CD4-positive, alpha-beta T cell (primary cell): ENCODE results near the gene FAM193B. TPM values are rescaled to one million over a fixed set of nuclear protein-coding genes. Genes with fewer than 3 reads are reported as not detected.

Source experiments
- ATAC-seq: fragments of 200-7000 bp; cut with Tn5 transposase; one replicate; pipeline ENCODE4 v1.10.0; 2022; ENCODE audit warnings: mild to moderate bottlenecking; ENCODE audit not compliant: poor library complexity
- CTCF ChIA-PET: fragments of 350-600 bp; sonication (Branson Sonifier 250); formaldehyde crosslinking; loops from one replicate; lab custom pipeline; 2021; ENCODE audit warnings: antibody characterized with exemption, inconsistent platforms; lab: Charles Lee
- POLR2A ChIA-PET: fragments of 350-600 bp; sonication (Branson Sonifier 250); formaldehyde crosslinking; loops from one replicate; lab custom pipeline; 2021; ENCODE audit warnings: antibody characterized with exemption, inconsistent platforms; lab: Charles Lee
- DNase-seq, 14 experiments: peaks; one replicate each; pipeline ENCODE4 v3.0.0-alpha.2; 2013 to 2020; ENCODE audit warnings: mixed read lengths in 2 of 14
- H3K27ac ChIP-seq, 2 donors: one replicate each; pipeline versions ENCODE4 v1.5.1 to v1.7.0; 2013; ENCODE audit warnings: low read length in 2 of 2, low read depth in 1 of 2, mild to moderate bottlenecking in 1 of 2
- H3K27me3 ChIP-seq, 2 experiments: 1 replicate in 1 of 2; 2 replicates in 1 of 2; pipeline versions ENCODE4 v1.6.1 to v1.7.0; 2013; ENCODE audit warnings: low read length in 2 of 2, control low read depth in 1 of 2, mild to moderate bottlenecking in 1 of 2, moderate library complexity in 1 of 2; ENCODE audit not compliant: insufficient read depth in 2 of 2, control insufficient read depth in 1 of 2
- H3K36me3 ChIP-seq: one replicate; pipeline ENCODE4 v1.6.1; 2013; ENCODE audit warnings: low read length, control low read depth; ENCODE audit not compliant: insufficient read depth
- H3K4me1 ChIP-seq: one replicate; pipeline ENCODE4 v1.6.1; 2013; ENCODE audit warnings: low read length, control low read depth; ENCODE audit not compliant: insufficient read depth
- H3K4me3 ChIP-seq: one replicate; pipeline ENCODE4 v1.5.1; 2013; ENCODE audit warnings: mild to moderate bottlenecking, low read length, moderate library complexity
- H3K9me3 ChIP-seq, 2 experiments: 1 replicate in 1 of 2; 2 replicates in 1 of 2; pipeline versions ENCODE4 v1.6.1 to v1.7.0; 2013; ENCODE audit warnings: low read length in 2 of 2, mild to moderate bottlenecking in 2 of 2, control low read depth in 1 of 2, moderate library complexity in 1 of 2; ENCODE audit not compliant: control insufficient read depth in 1 of 2, insufficient read depth in 1 of 2
- H3K27ac Mint-ChIP-seq: one replicate; pipeline ENCODE4 v1.8.0; 2020; ENCODE audit warnings: mixed read lengths
- H3K27me3 Mint-ChIP-seq: one replicate; pipeline ENCODE4 v1.8.0; 2021; ENCODE audit warnings: mixed read lengths
- H3K36me3 Mint-ChIP-seq: one replicate; pipeline ENCODE4 v1.8.0; 2021; ENCODE audit warnings: low read depth, mixed read lengths
- H3K4me1 Mint-ChIP-seq: one replicate; pipeline ENCODE4 v1.8.0; 2021; ENCODE audit warnings: low read depth, mixed read lengths
- H3K4me3 Mint-ChIP-seq: one replicate; pipeline ENCODE4 v1.8.0; 2020; ENCODE audit warnings: mild to moderate bottlenecking, mixed read lengths
- H3K9me3 Mint-ChIP-seq: one replicate; pipeline ENCODE4 v1.8.0; 2020; ENCODE audit warnings: mixed read lengths
- CTCF ChIP-seq: fragments of 200-600 bp; IDR thresholded peaks from one replicate; pipeline ENCODE4 v1.8.0; 2022; ENCODE audit warnings: antibody characterized with exemption, mild to moderate bottlenecking
- intact Hi-C, 2 experiments: fragments of 100-400 bp; cut with DNase I in 1 of 2; cut with micrococcal nuclease in 1 of 2; formaldehyde crosslinking; loops; one replicate each; pipeline versions ENCODE4 v1.15.1 to v1.9.0; 2023 to 2025; cut with DNase I, micrococcal nuclease
- total RNA-seq, 174 experiments: library from RNA in 2 of 174; stranded (reverse) in 2 of 174; gene quantifications; one replicate each; pipeline ENCODE4 v1.2.3 and lab custom pipeline; 2021 to 2026

The FAM193B gene
- total RNA-seq, 2 experiments from 2014 or later: 150 to 155 TPM

- CTCF ChIA-PET: interaction anchor here (1.4 to 1.5 kb wide), 2 partner anchors 8 to 89 kb away, joined by 5 to 6 read pairs; no protein-coding TSS in a partner anchor
- no peak overlapping the region for H3K27ac Mint-ChIP-seq
- POLR2A ChIA-PET: no interaction called here
- H3K27me3 Mint-ChIP-seq: no peaks in the 10 kb centered on the region
- DNase-seq (no peak), ATAC-seq (no peak)
- H3K4me3 Mint-ChIP-seq: peak overlapping the region; percentile 4
- Histone ChIP-seq H3K27ac (no peak overlapping the region), H3K27me3 (no peaks in the 10 kb centered on the region), H3K4me3 (no peak overlapping the region), H3K9me3 (no peaks in the 10 kb centered on the region), H3K36me3 (peaks cover 4% of the 10 kb centered on the region), H3K4me1 (peaks cover 35% of the 10 kb centered on the region)
- no peaks in the 10 kb centered on the region for H3K9me3 Mint-ChIP-seq
- intact Hi-C loops: no loop called here
- peaks cover 5% of the 10 kb centered on the region for H3K36me3 Mint-ChIP-seq
- no peak for TF ChIP-seq CTCF
- H3K4me1 Mint-ChIP-seq: peaks cover 10% of the 10 kb centered on the region
These were observed 61.5 kb downstream of the FAM193B start for GRCh38 chr5:177492841-177493240.

DNA sequence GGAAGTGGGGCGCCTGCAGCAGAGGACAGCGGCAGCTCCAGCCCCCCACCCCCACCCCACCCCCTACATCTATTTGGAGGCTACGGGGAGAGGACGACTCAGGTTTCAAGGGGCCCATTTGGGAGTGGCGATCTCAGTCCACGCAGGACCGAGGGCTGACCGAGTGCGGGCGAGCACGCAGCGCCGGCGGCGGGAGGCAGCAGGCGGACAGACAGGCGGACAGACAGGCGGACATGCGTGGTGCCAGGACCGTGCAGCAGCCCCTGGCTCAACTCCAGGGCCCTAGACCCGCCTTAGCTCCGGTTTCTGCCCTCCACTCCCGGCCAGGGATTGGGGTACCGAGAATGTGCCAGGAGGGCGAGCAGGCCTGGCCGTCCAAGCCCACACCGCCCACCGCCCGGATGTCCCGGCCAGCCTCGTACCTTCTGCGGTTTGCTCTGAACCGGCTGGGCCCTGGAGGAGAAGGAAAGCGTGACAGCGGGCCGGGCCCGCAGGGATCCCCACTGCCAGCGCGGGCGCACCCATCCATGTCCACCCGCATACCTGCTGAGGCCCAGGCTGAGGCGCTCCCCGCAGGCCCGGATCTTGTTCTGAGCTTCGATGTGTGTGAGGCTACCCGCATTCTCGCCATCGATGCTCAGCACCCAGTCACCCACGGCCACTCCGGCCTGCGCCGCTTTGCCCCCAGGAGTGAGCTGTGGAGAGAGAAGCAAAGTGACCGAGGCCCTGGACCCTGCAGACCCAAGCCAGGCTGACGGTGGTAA lies 62.2 kb downstream of the FAM193B start:
- CTCF ChIA-PET: interaction anchor here (1.4 to 1.5 kb wide), 2 partner anchors 9 to 88 kb away, joined by 5 to 6 read pairs; no protein-coding TSS in a partner anchor
- Histone ChIP-seq H3K36me3 (peaks cover 8% of the 10 kb centered on the region), H3K27ac (no peak overlapping the region), H3K4me1 (peaks cover 30% of the 10 kb centered on the region), H3K27me3 (no peaks in the 10 kb centered on the region), H3K4me3 (no peak overlapping the region), H3K9me3 (no peaks in the 10 kb centered on the region)
- Mint-ChIP-seq H3K27me3 (no peaks in the 10 kb centered on the region), H3K4me3 (no peak overlapping the region), H3K36me3 (peaks cover 5% of the 10 kb centered on the region), H3K4me1 (peaks cover 6% of the 10 kb centered on the region), H3K9me3 (no peaks in the 10 kb centered on the region), H3K27ac (no peak overlapping the region)
- ATAC-seq (no peak), DNase-seq (no peak)
- POLR2A ChIA-PET: no interaction called here
- intact Hi-C loops: no loop called here
- no peak for TF ChIP-seq CTCF

- ATAC-seq (peak; percentile 60), DNase-seq (peak in 3 of 14 experiments; percentile 23 to 62 (median 52))
- H3K27me3 ChIP-seq: no peaks in the 10 kb centered on the region
- POLR2A ChIA-PET: no interaction called here
- H3K27ac ChIP-seq: no peak overlapping the region
- no peak for TF ChIP-seq CTCF
- CTCF ChIA-PET: interaction anchor here (1.5 kb wide), 1 partner anchor 10 kb away, joined by 6 read pairs; no protein-coding TSS in a partner anchor
- H3K27ac Mint-ChIP-seq: no peak overlapping the region
- H3K4me3 ChIP-seq: no peak overlapping the region
- no peak overlapping the region for H3K4me3 Mint-ChIP-seq
- H3K4me1 Mint-ChIP-seq: peaks cover 6% of the 10 kb centered on the region
- H3K27me3 Mint-ChIP-seq: no peaks in the 10 kb centered on the region
- H3K9me3 ChIP-seq: no peaks in the 10 kb centered on the region
- H3K4me1 ChIP-seq: peaks cover 23% of the 10 kb centered on the region
- peaks cover 5% of the 10 kb centered on the region for H3K36me3 Mint-ChIP-seq
- intact Hi-C loops: no loop called here
- no peaks in the 10 kb centered on the region for H3K9me3 Mint-ChIP-seq
- H3K36me3 ChIP-seq: peaks cover 8% of the 10 kb centered on the region
These were observed 62.9 kb downstream of the FAM193B start for GRCh38 chr5:177491429-177491945.
